IMR-90 (cell line): Measurements from ENCODE around the gene TNN.

Experiments used
- CTCF ChIP-seq: conservative IDR thresholded peaks from 2 replicates; pipeline ENCODE4 v1.5.1; 2012; ENCODE audit warnings: mild to moderate bottlenecking, low read depth, low read length, improper control_type of control experiment
- MAZ ChIP-seq: IDR thresholded peaks from 2 replicates; pipeline ENCODE4 v1.6.1; 2012; ENCODE audit warnings: low read depth, mild to moderate bottlenecking, low read length, improper control_type of control experiment, moderate library complexity, borderline replicate concordance
- MXI1 ChIP-seq: IDR thresholded peaks from 2 replicates; pipeline ENCODE4 v1.6.1; 2012; ENCODE audit warnings: low read depth, mild to moderate bottlenecking, low read length, moderate library complexity, borderline replicate concordance
- POLR2A ChIP-seq: IDR thresholded peaks from 2 replicates; pipeline ENCODE4 v1.6.1; 2012; ENCODE audit warnings: mild to moderate bottlenecking, low read depth, low read length
- RAD21 ChIP-seq: IDR thresholded peaks from 2 replicates; pipeline ENCODE4 v1.6.1; 2012; ENCODE audit warnings: low read length, improper control_type of control experiment
- RFX5 ChIP-seq: IDR thresholded peaks from 2 replicates; pipeline ENCODE4 v1.8.0; 2012; ENCODE audit warnings: low read depth, mild to moderate bottlenecking, low read length, moderate library complexity
- SMC3 ChIP-seq: fragments of 150-350 bp; IDR thresholded peaks from 2 replicates; pipeline ENCODE4 v1.6.1; 2016; ENCODE audit warnings: low read depth, mild to moderate bottlenecking, antibody characterized with exemption, low read length, moderate library complexity
- USF2 ChIP-seq: fragments of 150-350 bp; IDR thresholded peaks from 2 replicates; pipeline ENCODE4 v1.6.1; 2017; ENCODE audit warnings: mild to moderate bottlenecking, antibody characterized with exemption, low read length, low read depth

- TF ChIP-seq CTCF = no peak
- no peak for TF ChIP-seq SMC3
- no peak for TF ChIP-seq POLR2A
- no peak for TF ChIP-seq MAZ
- no peak for TF ChIP-seq RFX5
- TF ChIP-seq MXI1 = no peak
- no peak for TF ChIP-seq USF2
- TF ChIP-seq RAD21 = no peak
Observed at GRCh38 chr1:175134500-175134899, 66.9 kb downstream of the TNN start.
